Mesenchymal stem cell (in vitro differentiated cells and primary cell): ENCODE measurements around the gene SLC7A10.

ENCODE experiments used
- DNase-seq: peaks from one replicate; pipeline ENCODE4 v3.0.0-alpha.2; 2013
- H2AFZ ChIP-seq: one replicate; pipeline ENCODE4 v1.6.1; 2013; ENCODE audit warnings: low read depth, mild to moderate bottlenecking, control low read depth, inconsistent platforms, low read length, moderate library complexity
- H2AK5ac ChIP-seq: 2 replicates; pipeline ENCODE4 v1.6.1; 2013; ENCODE audit warnings: low read length, moderate library complexity, mild to moderate bottlenecking, inconsistent platforms; ENCODE audit not compliant: severe bottlenecking
- H2BK120ac ChIP-seq: one replicate; pipeline ENCODE4 v1.6.1; 2013; ENCODE audit warnings: low read depth, mild to moderate bottlenecking, inconsistent platforms, low read length, moderate library complexity
- H2BK12ac ChIP-seq, 2 experiments: one replicate each; pipeline ENCODE4 v1.6.1; 2013; ENCODE audit warnings: inconsistent platforms in 2 of 2, low read length in 2 of 2, mild to moderate bottlenecking in 2 of 2, moderate library complexity in 2 of 2, control low read depth in 1 of 2
- H2BK15ac ChIP-seq: one replicate; pipeline ENCODE4 v1.6.1; 2013; ENCODE audit warnings: mild to moderate bottlenecking, low read depth, inconsistent platforms; ENCODE audit not compliant: poor library complexity, severe bottlenecking
- H2BK5ac ChIP-seq: 2 replicates; pipeline ENCODE4 v1.6.1; 2013; ENCODE audit warnings: low read depth, mild to moderate bottlenecking, low read length, control low read depth, inconsistent platforms; ENCODE audit not compliant: poor library complexity, severe bottlenecking
- H3K14ac ChIP-seq, 2 experiments: one replicate each; pipeline ENCODE4 v1.6.1; 2013; ENCODE audit warnings: inconsistent platforms in 2 of 2, low read length in 2 of 2, control low read depth in 1 of 2, mild to moderate bottlenecking in 1 of 2, moderate library complexity in 1 of 2
- H3K18ac ChIP-seq, 2 experiments: one replicate each; pipeline ENCODE4 v1.6.1; 2013; ENCODE audit warnings: inconsistent platforms in 2 of 2, low read length in 2 of 2, control low read depth in 1 of 2, low read depth in 1 of 2, mild to moderate bottlenecking in 1 of 2
- H3K23ac ChIP-seq, 2 experiments: one replicate each; pipeline ENCODE4 v1.6.1; 2013; ENCODE audit warnings: inconsistent platforms in 2 of 2, low read length in 2 of 2, mild to moderate bottlenecking in 2 of 2, moderate library complexity in 2 of 2, control low read depth in 1 of 2
- H3K27ac ChIP-seq: 2 replicates; pipeline ENCODE4 v1.5.1; 2013; ENCODE audit warnings: mild to moderate bottlenecking, moderate library complexity, low read length, control low read depth, inconsistent platforms; ENCODE audit not compliant: poor library complexity, severe bottlenecking
- H3K27me3 ChIP-seq, 2 experiments: 2 replicates each; pipeline versions ENCODE4 v1.6.1 to v1.7.0; 2013; ENCODE audit warnings: low read length in 2 of 2, mild to moderate bottlenecking in 2 of 2, moderate library complexity in 2 of 2, control low read depth in 1 of 2, inconsistent platforms in 1 of 2; ENCODE audit not compliant: control insufficient read depth in 1 of 2, insufficient read depth in 1 of 2
- H3K36me3 ChIP-seq, 2 experiments: 2 replicates each; pipeline versions ENCODE4 v1.6.1 to v1.7.0; 2013; ENCODE audit warnings: low read length in 2 of 2, control low read depth in 1 of 2, inconsistent platforms in 1 of 2, low read depth in 1 of 2, mild to moderate bottlenecking in 1 of 2; ENCODE audit not compliant: insufficient read depth in 2 of 2, control insufficient read depth in 1 of 2
- H3K4ac ChIP-seq, 2 experiments: one replicate each; pipeline ENCODE4 v1.6.1; 2013; ENCODE audit warnings: inconsistent platforms in 2 of 2, low read length in 2 of 2, mild to moderate bottlenecking in 2 of 2, moderate library complexity in 2 of 2, control low read depth in 1 of 2, low read depth in 1 of 2
- H3K4me1 ChIP-seq: 2 replicates; pipeline ENCODE4 v1.6.1; 2013; ENCODE audit warnings: low read depth, low read length, control low read depth; ENCODE audit not compliant: control insufficient read depth, insufficient read depth
- H3K4me2 ChIP-seq: 2 replicates; pipeline ENCODE4 v1.6.1; 2013; ENCODE audit warnings: low read length, mild to moderate bottlenecking, inconsistent platforms; ENCODE audit not compliant: poor library complexity, severe bottlenecking
- H3K4me3 ChIP-seq, 2 experiments: 2 replicates each; pipeline versions ENCODE4 v1.5.1 to v1.7.0; 2013; ENCODE audit warnings: low read length in 2 of 2, mild to moderate bottlenecking in 2 of 2, control low read depth in 1 of 2, low read depth in 1 of 2; ENCODE audit not compliant: insufficient read depth in 1 of 2
- H3K79me1 ChIP-seq: replicated peaks from 2 replicates; pipeline ENCODE4 v1.6.1; 2013; ENCODE audit warnings: mild to moderate bottlenecking, control low read depth, low read length, inconsistent platforms; ENCODE audit not compliant: poor library complexity, severe bottlenecking
- H3K9ac ChIP-seq: 2 replicates; pipeline ENCODE4 v1.7.0; 2013; ENCODE audit warnings: mild to moderate bottlenecking, low read length, moderate library complexity
- H3K9me3 ChIP-seq: 2 replicates; pipeline ENCODE4 v1.7.0; 2013; ENCODE audit warnings: mild to moderate bottlenecking, low read length; ENCODE audit not compliant: control insufficient read depth
- H4K8ac ChIP-seq: one replicate; pipeline ENCODE4 v1.6.1; 2013; ENCODE audit warnings: inconsistent platforms, mild to moderate bottlenecking, low read length, moderate library complexity
- H4K91ac ChIP-seq: one replicate; pipeline ENCODE4 v1.6.1; 2013; ENCODE audit warnings: mild to moderate bottlenecking, low read length, inconsistent platforms
- WGBS: methylation state at CpG from one replicate; pipeline ENCODE4 v1.1.7; 2013; ENCODE audit warnings: mixed read lengths; 5-methylcytosine and 5-hydroxymethylcytosine counted together

The SLC7A10 gene

DNA sequence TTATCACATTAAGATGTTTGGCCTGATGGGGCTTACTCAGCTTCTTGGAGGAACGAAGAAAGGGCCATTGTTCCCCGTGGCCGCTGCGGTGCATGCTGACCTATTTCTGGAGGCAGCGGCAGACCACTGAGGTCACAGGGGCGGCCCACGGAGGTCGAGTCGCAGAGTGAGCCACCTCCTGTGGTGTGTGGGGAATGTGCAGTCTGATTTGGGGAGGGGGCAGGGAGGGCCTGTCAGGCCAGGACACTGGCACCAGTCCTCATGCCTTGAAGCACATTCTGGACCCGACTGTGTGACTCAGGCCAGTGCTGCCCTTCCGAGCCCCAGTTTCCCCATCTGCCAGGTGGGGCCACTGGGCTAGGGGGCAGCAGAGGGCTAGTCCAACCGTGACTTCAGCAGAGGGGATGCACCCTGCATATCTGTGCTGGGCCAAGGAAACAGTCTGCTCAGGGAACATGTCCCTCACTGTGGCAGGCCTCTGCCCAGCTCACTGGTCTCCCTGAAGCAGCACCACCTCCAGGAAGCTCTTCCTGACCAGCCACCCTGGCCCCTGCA lies 6.3 kb downstream of the SLC7A10 start:
- H2BK120ac ChIP-seq: no peak overlapping the region
- no peak overlapping the region for H3K4me3 ChIP-seq
- H4K8ac ChIP-seq: no peak overlapping the region
- no peak overlapping the region for H3K23ac ChIP-seq
- 73% methylated on average over 12 of the region's 12 CpGs for WGBS
- H2AK5ac ChIP-seq: no peak overlapping the region
- no peak overlapping the region for H3K9ac ChIP-seq
- H2BK15ac ChIP-seq: no peak overlapping the region
- no peaks in the 10 kb centered on the region for H3K36me3 ChIP-seq
- H3K27ac ChIP-seq: no peak overlapping the region
- H2BK5ac ChIP-seq: no peak overlapping the region
- H3K27me3 ChIP-seq: peaks cover 40 to 60% of the 10 kb centered on the region in 2 experiments
- no peak overlapping the region for H2AFZ ChIP-seq
- H3K4ac ChIP-seq: no peak overlapping the region
- no peaks in the 10 kb centered on the region for H3K9me3 ChIP-seq
- no peak overlapping the region for H2BK12ac ChIP-seq
- H3K4me1 ChIP-seq: peaks cover 4% of the 10 kb centered on the region
- DNase-seq: no peak
- no peak overlapping the region for H3K14ac ChIP-seq
- no peak overlapping the region for H3K4me2 ChIP-seq
- H3K18ac ChIP-seq: no peak overlapping the region
- H4K91ac ChIP-seq: no peak overlapping the region
- H3K79me1 ChIP-seq: no peaks in the 10 kb centered on the region

DNA sequence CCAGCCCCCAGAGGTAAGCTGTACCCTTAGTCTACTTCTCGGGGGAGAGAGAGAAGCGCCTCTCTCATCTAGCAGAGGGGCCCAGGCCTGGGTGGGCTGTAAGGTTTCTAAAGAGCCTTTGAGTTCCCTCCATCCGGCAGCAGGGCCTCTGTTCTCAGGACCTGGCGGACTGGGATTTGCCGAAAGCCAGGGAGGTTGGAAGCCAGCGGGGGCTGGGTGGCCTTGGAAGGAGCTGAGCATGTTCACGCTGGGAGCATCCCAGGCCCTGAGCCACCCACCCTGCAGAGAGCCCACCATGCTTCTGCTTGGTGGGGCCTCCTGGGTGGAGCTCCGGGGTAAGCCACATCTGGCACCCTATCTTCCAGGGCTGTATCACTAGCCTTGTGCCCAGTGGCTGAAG lies 7.8 kb downstream of the SLC7A10 start:
- no peak for DNase-seq
- Histone ChIP-seq H3K23ac (no peak overlapping the region), H3K14ac (no peak overlapping the region), H3K27ac (no peak overlapping the region), H3K4me1 (peaks cover 4% of the 10 kb centered on the region), H2BK120ac (no peak overlapping the region), H3K79me1 (no peaks in the 10 kb centered on the region), H3K4ac (no peak overlapping the region), H3K9ac (no peak overlapping the region), H4K91ac (no peak overlapping the region), H2BK15ac (no peak overlapping the region), H3K27me3 (peaks cover 28 to 60% of the 10 kb centered on the region in 2 experiments), H3K9me3 (no peaks in the 10 kb centered on the region), H4K8ac (no peak overlapping the region), H2BK12ac (no peak overlapping the region), H3K4me3 (no peak overlapping the region), H3K4me2 (no peak overlapping the region), H3K18ac (no peak overlapping the region), H2BK5ac (no peak overlapping the region), H2AFZ (no peak overlapping the region), H3K36me3 (no peaks in the 10 kb centered on the region), H2AK5ac (no peak overlapping the region)
- WGBS: 86% methylated on average over 8 of the region's 8 CpGs

- H3K4me1 ChIP-seq: peaks cover 4% of the 10 kb centered on the region
- H3K27me3 ChIP-seq: peaks cover 19 to 50% of the 10 kb centered on the region in 2 experiments
- H3K23ac ChIP-seq: no peak overlapping the region
- no peak overlapping the region for H2BK120ac ChIP-seq
- WGBS: 62% methylated on average over 12 of the region's 12 CpGs
- H3K4me3 ChIP-seq: no peak overlapping the region
- no peaks in the 10 kb centered on the region for H3K79me1 ChIP-seq
- H3K4ac ChIP-seq: no peak overlapping the region
- H2AK5ac ChIP-seq: no peak overlapping the region
- no peak overlapping the region for H3K4me2 ChIP-seq
- no peaks in the 10 kb centered on the region for H3K9me3 ChIP-seq
- no peak overlapping the region for H2BK15ac ChIP-seq
- H2BK5ac ChIP-seq: no peak overlapping the region
- no peak overlapping the region for H4K8ac ChIP-seq
- H3K9ac ChIP-seq: no peak overlapping the region
- H2BK12ac ChIP-seq: no peak overlapping the region
- no peak overlapping the region for H3K14ac ChIP-seq
- H3K36me3 ChIP-seq: no peaks in the 10 kb centered on the region
- no peak overlapping the region for H4K91ac ChIP-seq
- no peak for DNase-seq
- H3K27ac ChIP-seq: no peak overlapping the region
- H3K18ac ChIP-seq: no peak overlapping the region
- no peak overlapping the region for H2AFZ ChIP-seq
Measured at GRCh38 chr19:33216198-33216830, 9.3 kb downstream of the SLC7A10 start.

GRCh38 chr19:33215438-33216197 lies 10.0 kb downstream of the SLC7A10 start:
- H3K4ac ChIP-seq: no peak overlapping the region
- no peaks in the 10 kb centered on the region for H3K36me3 ChIP-seq
- no peak overlapping the region for H2BK120ac ChIP-seq
- H3K27ac ChIP-seq: no peak overlapping the region
- H2AFZ ChIP-seq: no peak overlapping the region
- H3K9ac ChIP-seq: no peak overlapping the region
- no peak overlapping the region for H4K8ac ChIP-seq
- H3K9me3 ChIP-seq: no peaks in the 10 kb centered on the region
- H3K79me1 ChIP-seq: no peaks in the 10 kb centered on the region
- DNase-seq: no peak
- H4K91ac ChIP-seq: no peak overlapping the region
- H2BK5ac ChIP-seq: no peak overlapping the region
- no peak overlapping the region for H3K18ac ChIP-seq
- peaks cover 4% of the 10 kb centered on the region for H3K4me1 ChIP-seq
- WGBS: 92% methylated on average over 18 of the region's 19 CpGs
- no peak overlapping the region for H2AK5ac ChIP-seq
- no peak overlapping the region for H3K4me2 ChIP-seq
- no peak overlapping the region for H3K23ac ChIP-seq
- H3K14ac ChIP-seq: no peak overlapping the region
- H3K27me3 ChIP-seq: peaks cover 13 to 44% of the 10 kb centered on the region in 2 experiments
- H2BK15ac ChIP-seq: no peak overlapping the region
- H3K4me3 ChIP-seq: no peak overlapping the region
- no peak overlapping the region for H2BK12ac ChIP-seq
